ENCODE data around the gene ZBTB18.
A peak's percentile ranks its signal among the peaks of the same experiment; 100 is the strongest.

Gene ZBTB18

GRCh38 chr1:244092293-244092963, 41.3 kb downstream of the ZBTB18 start:
- DNase-seq: peak; percentile 82

DNA sequence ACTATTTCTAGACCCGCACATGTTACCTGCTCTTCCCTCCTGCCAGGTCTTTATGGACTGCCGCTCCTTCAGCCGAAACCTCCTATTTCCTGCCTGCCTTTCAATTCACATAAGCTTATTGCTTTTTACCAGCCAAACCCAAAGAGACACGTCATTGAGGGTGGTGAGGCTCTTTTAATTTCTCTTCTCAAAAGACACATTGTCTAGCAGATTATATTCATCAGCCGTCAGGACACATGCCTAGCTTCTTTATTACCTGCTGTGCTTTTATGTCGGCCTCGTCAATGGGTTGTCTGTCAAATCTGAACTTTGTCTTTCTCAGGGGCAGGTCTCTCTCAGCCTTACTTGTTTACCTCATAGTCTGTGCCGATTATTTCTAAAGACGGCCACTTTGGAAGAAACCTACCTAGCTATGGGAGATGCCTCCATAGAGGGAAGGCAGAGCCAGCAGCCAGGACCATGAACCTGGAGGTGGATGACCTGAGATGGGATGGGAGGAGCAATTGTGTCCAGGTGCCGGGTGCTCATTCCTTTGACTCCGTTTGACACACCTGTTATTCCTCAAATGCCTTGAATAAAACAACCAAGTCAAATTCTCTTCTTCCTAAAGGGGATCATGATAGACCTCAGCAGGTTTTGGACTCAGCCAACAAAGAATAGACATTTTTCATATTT, 42.0 kb downstream of the ZBTB18 start:
- no peak for DNase-seq

GRCh38 chr1:244094880-244095528, 43.9 kb downstream of the ZBTB18 start:
- DNase-seq: no peak

DNA sequence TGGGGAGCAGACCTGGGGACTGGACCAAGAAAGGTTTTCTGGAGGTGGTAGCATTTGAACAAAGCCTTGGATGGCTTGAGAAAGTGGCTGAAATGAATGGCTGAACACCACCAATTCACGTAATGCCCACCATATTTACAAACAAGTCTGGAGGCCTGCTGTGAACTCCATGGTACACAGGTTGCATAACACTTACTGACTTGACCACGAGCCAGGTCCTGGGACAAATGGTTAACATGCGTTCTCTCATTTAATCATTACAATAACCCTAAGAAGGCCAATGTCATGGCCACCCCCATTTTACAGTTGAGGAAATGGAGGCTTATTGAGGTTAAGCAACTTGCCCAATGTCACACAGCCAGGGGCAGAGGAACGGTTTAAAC, 44.4 kb downstream of the ZBTB18 start:
- DNase-seq: no peak

DNA sequence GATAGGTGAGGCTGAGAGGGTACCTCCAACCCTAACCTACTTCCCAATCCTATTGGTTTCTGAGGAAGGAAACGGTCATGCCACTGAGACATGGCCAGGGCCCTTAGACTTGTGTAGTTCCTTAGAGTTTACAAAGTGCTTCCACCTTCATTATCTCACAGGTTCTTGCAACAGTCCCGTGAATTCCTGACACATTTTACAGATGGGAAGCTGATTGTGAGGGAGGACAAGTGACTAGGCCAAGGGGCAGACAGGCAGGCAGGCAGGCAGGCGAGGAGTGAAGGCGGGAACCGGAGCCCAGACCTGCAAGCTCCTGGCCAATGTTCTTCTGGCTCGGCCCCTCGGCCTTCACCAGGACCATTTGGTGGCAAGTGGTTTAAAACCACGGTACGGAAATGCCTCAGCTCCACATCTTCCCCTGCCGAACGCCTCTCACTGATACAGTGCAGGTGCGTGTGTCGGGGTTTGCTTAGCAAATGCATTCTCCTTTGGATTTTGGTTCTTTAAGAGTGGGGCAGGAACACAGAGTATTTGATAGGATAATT, 45.1 kb downstream of the ZBTB18 start:
- DNase-seq: no peak

- DNase-seq: no peak
Observed at GRCh38 chr1:244096691-244097090, 45.6 kb downstream of the ZBTB18 start.

DNA sequence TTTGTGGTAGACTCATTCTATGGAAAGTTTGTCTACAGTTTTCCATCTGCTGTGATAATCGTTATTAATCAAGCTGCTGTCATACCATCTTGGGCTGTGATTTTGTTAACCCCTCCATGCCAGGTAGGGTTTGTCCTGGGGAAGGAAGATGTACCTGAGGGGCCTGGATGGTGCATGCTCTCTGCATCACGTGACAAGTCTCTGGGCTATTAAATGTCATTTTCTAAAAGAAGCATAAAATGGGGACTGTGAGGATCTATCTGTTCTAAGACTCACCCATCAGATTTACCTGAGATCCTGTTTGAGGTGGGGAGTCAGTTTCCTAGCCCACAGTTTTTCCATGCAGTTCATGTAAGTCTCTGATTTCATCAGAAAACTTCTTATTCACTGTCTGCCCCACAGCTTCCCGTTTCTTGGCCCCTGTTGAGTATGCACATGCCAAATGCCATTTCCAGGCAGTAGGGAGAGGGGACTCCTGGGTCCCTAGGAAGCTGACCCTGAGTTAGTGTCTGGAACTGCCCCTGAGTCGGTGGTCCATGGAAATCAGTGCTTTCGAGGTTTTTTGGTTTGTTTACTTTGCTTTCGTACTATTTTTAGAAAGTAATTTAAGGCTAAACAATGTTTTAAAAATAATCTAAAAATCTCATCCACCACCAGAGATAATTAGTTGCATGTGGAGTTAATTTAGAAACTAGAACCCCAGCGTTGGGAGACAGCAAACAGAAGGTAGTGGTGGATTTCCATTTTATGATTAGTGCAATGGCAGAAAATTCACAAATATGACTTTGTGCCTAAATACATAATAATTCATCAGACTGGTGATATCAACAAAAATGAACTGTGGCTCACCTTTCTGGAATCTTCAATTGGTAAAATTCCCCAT, 46.7 kb downstream of the ZBTB18 start:
- DNase-seq: peak; percentile 49

- DNase-seq: no peak
Observed at GRCh38 chr1:244099258-244099930, 48.3 kb downstream of the ZBTB18 start.

DNA sequence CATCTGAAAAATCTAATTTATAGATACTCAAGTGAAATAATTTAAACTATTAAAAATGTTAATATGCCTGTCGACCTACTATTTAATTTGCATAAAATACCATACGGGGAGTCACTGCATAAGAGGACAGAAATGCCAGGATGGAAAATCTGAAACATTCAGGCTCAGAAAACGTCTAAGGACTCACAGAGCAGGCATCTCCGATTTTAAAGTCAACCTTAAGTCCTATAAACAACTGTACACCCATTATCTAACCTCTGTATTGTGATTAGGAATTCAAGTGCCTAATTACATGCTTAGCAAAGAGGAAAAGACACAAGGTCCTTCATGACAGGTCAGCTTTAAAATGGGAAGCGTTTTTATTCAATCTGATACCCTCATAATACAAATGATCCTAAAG, 49.2 kb downstream of the ZBTB18 start:
- no peak for DNase-seq

- DNase-seq: peak; percentile 72
Observed at GRCh38 chr1:244100704-244101453, 49.8 kb downstream of the ZBTB18 start.

DNA sequence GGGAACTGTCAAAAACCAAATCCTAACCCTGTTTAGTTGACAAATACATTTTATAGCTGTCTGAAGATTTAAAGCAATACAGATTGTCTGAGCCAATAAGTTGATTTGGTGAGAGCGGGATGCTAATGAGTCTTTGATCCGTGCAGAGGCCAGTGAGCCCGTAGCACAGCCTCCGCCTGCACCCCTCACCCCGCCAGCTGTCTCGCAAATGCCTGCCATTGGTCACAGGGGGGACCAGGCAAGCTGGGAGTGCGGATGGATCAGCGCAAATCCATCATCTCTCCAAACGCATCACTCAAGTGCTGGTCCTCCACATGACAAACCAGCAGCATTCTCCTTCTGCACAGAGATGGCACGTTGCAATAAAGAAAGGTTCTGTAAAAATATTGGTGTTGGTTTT, 51.0 kb downstream of the ZBTB18 start:
- DNase-seq: no peak

DNA sequence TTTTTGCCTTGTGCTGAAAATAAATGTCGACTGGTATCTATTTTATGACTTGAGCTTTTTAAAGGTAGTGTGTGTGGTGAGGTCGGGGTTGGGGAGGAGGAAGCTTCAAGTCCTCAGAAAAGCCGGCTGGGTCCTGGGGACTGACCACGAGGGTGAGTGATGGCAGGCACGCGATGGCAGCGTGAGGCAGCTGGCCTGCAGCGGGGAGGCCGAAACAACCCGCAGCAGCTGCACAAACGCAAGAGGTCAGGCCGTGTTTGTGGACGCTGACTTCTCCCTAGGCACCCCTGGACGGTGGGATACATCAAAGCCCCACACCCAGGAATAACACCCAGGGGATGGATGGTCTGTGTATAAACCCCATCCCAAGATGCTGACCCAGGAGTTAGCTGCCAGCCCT, 51.4 kb downstream of the ZBTB18 start:
- DNase-seq: no peak

- DNase-seq: peak; percentile 95
Observed at GRCh38 chr1:244104309-244105060, 53.4 kb downstream of the ZBTB18 start.

GRCh38 chr1:244106176-244106575, 55.1 kb downstream of the ZBTB18 start:
- DNase-seq: no peak
